Neural cell (in vitro differentiated cells): ENCODE measurements around the gene ZNF281. TPM values are rescaled to one million over a fixed set of nuclear protein-coding genes. Genes with fewer than 3 reads are reported as not detected.

ENCODE experiments used
- H2AFZ ChIP-seq: fragments of 200-600, 300-800 bp; sonication (generic), shearing (Covaris generic); 2 replicates; pipeline ENCODE4 v1.6.0; 2014; ENCODE audit warnings: low read depth, mild to moderate bottlenecking, antibody characterized with exemption, low read length, moderate library complexity
- H3F3A ChIP-seq: fragments of 200-600 bp; shearing (Covaris generic); 2 replicates; pipeline ENCODE4 v1.6.1; 2016; ENCODE audit warnings: mild to moderate bottlenecking, moderate library complexity, mixed read lengths, antibody characterized with exemption, low read length; ENCODE audit not compliant: insufficient read depth, poor library complexity, severe bottlenecking
- H3K27ac ChIP-seq: fragments of 200-600, 300-800 bp; sonication (generic), shearing (Covaris generic); 2 replicates; pipeline ENCODE4 v1.5.1; 2014; ENCODE audit warnings: mild to moderate bottlenecking, low read length, moderate library complexity
- H3K27me3 ChIP-seq: fragments of 300-800, 200-600 bp; sonication (generic), shearing (Covaris generic); 2 replicates; pipeline ENCODE4 v1.6.0; 2014; ENCODE audit warnings: mild to moderate bottlenecking, low read depth, low read length, moderate library complexity; ENCODE audit not compliant: insufficient read depth
- H3K36me3 ChIP-seq: fragments of 300-800, 200-600 bp; sonication (generic), shearing (Covaris generic); 2 replicates; pipeline ENCODE4 v1.5.1; 2014; ENCODE audit warnings: mild to moderate bottlenecking, antibody characterized with exemption, low read length, moderate library complexity; ENCODE audit not compliant: insufficient read depth
- H3K4me2 ChIP-seq: fragments of 300-800, 200-600 bp; sonication (generic), shearing (Covaris generic); 2 replicates; pipeline ENCODE4 v1.6.0; 2014; ENCODE audit warnings: mild to moderate bottlenecking, low read length
- H3K4me3 ChIP-seq: fragments of 300-800, 200-600 bp; sonication (generic), shearing (Covaris generic); 2 replicates; pipeline ENCODE4 v1.5.1; 2014; ENCODE audit warnings: mild to moderate bottlenecking, low read length, moderate library complexity
- H3K79me2 ChIP-seq: fragments of 200-600 bp; shearing (Covaris generic); replicated peaks from 2 replicates; pipeline ENCODE4 v1.6.0; 2014; ENCODE audit warnings: mild to moderate bottlenecking, low read length, moderate library complexity; ENCODE audit not compliant: insufficient read depth
- H3K9ac ChIP-seq: fragments of 300-800, 200-600 bp; sonication (generic), shearing (Covaris generic); 2 replicates; pipeline ENCODE4 v1.6.1; 2016; ENCODE audit warnings: mild to moderate bottlenecking, low read length, mixed read lengths
- H3K9me2 ChIP-seq: fragments of 200-600 bp; shearing (Covaris generic); 2 replicates; pipeline ENCODE4 v1.6.1; 2016; ENCODE audit warnings: mild to moderate bottlenecking, low read length, mixed read lengths; ENCODE audit not compliant: insufficient read depth
- H3K9me3 ChIP-seq: fragments of 200-600, 300-800 bp; sonication (generic), shearing (Covaris generic); 2 replicates; pipeline ENCODE4 v1.6.1; 2016; ENCODE audit warnings: mild to moderate bottlenecking, mixed run types, low read length, moderate library complexity, mixed read lengths
- H4K20me1 ChIP-seq: fragments of 200-600 bp; shearing (Covaris generic); 2 replicates; pipeline ENCODE4 v1.6.1; 2016; ENCODE audit warnings: mild to moderate bottlenecking, mixed run types; ENCODE audit not compliant: insufficient read depth
- EP300 ChIP-seq: fragments of 450-650 bp; conservative IDR thresholded peaks from 2 replicates; pipeline ENCODE4 v1.6.1; 2014; ENCODE audit warnings: antibody characterized with exemption, mild to moderate bottlenecking, moderate library complexity; ENCODE audit not compliant: poor library complexity, severe bottlenecking
- EZH2 ChIP-seq: fragments of 200-600, 300-800 bp; shearing (Covaris generic), sonication (generic); IDR thresholded peaks from 2 replicates; pipeline ENCODE4 v1.6.1; 2014; ENCODE audit warnings: antibody characterized with exemption, low read length, borderline replicate concordance, mild to moderate bottlenecking; ENCODE audit not compliant: insufficient read depth, poor library complexity, severe bottlenecking
- MXI1 ChIP-seq: fragments of 450-650 bp; conservative IDR thresholded peaks from 2 replicates; pipeline ENCODE4 v1.6.1; 2014; ENCODE audit warnings: antibody characterized with exemption, mild to moderate bottlenecking; ENCODE audit not compliant: poor library complexity, severe bottlenecking
- POLR2AphosphoS5 ChIP-seq: IDR thresholded peaks from 2 replicates; pipeline ENCODE4 v1.6.1; 2012
- RAD21 ChIP-seq: fragments of 450-650 bp; conservative IDR thresholded peaks from 2 replicates; pipeline ENCODE4 v1.6.1; 2014; ENCODE audit warnings: antibody characterized with exemption, mild to moderate bottlenecking, moderate library complexity
- SMC3 ChIP-seq: fragments of 450-650 bp; conservative IDR thresholded peaks from 2 replicates; pipeline ENCODE4 v1.6.1; 2014; ENCODE audit warnings: antibody characterized with exemption, mild to moderate bottlenecking, moderate library complexity; ENCODE audit not compliant: poor library complexity
- TAF1 ChIP-seq: IDR thresholded peaks from 2 replicates; pipeline ENCODE4 v1.6.1; 2012; ENCODE audit warnings: low read depth
- polyA plus RNA-seq: library from polyadenylated mRNA; depleted of rRNA; stranded (reverse); fragments of >200 nt; gene quantifications from 2 replicates; pipeline ENCODE4 v1.2.3, GENCODE V29; 2014
- TF ChIP-seq, protein P1 (sequence below): fragments of 450-650 bp; IDR thresholded peaks from 2 replicates; pipeline ENCODE4 v1.5.1; 2014; ENCODE audit warnings: antibody characterized with exemption, mild to moderate bottlenecking, moderate library complexity; ENCODE audit not compliant: poor library complexity, severe bottlenecking
- TF ChIP-seq, protein P2 (sequence below): IDR thresholded peaks from 2 replicates; pipeline ENCODE4 v1.6.1; 2012; ENCODE audit warnings: borderline replicate concordance

ZNF281 gene
- polyA plus RNA-seq, 1 donor from 2014 or later, result 23.9 TPM

DNA sequence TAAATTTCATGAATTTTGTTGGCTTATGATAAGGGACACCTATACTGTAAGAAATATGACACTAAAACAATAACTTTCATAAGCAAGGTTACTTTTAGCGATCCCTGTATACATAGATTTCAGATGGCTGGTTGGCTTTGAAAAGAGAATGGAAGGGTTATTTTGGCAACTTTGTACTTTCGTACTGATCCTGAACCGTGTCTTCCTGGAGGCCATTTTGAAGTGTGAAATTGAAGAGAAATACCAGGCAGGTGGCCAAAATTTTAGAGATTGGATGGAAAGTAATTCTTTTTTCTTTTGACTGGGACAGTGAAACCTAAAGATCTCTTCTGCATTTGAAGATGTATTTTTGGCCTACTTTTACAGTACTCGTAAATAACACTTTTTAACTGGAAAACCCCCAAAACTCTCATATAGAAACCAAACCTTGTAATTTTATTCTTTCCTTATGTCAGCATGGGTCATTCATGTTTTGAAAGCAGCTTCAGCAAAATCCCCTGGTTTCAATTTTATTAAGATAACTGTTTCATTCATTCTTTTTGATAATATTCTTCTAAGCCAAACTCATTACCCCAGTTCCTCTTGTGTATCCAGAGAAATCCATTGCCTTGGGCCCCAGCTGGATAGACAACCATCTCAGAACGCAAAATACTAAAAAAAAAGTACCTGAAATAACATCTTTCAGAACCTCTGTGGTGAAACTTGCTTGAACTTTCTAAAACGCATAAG, 38.4 kb upstream of the ZNF281 start:
- H3K4me2 ChIP-seq, result no peak overlapping the region
- no peaks in the 10 kb centered on the region for H3K27me3 ChIP-seq
- no peak overlapping the region for H3K27ac ChIP-seq
- H4K20me1 ChIP-seq, result no peaks in the 10 kb centered on the region
- H3K9me3 ChIP-seq, result no peaks in the 10 kb centered on the region
- no peak overlapping the region for H2AFZ ChIP-seq
- no peaks in the 10 kb centered on the region for H3K36me3 ChIP-seq
- H3K9me2 ChIP-seq, result no peaks in the 10 kb centered on the region
- no peaks in the 10 kb centered on the region for H3K79me2 ChIP-seq
- no peaks in the 10 kb centered on the region for H3F3A ChIP-seq
- H3K9ac ChIP-seq, result no peak overlapping the region
- no peak for TF ChIP-seq RAD21
- TF ChIP-seq, protein P1, sequence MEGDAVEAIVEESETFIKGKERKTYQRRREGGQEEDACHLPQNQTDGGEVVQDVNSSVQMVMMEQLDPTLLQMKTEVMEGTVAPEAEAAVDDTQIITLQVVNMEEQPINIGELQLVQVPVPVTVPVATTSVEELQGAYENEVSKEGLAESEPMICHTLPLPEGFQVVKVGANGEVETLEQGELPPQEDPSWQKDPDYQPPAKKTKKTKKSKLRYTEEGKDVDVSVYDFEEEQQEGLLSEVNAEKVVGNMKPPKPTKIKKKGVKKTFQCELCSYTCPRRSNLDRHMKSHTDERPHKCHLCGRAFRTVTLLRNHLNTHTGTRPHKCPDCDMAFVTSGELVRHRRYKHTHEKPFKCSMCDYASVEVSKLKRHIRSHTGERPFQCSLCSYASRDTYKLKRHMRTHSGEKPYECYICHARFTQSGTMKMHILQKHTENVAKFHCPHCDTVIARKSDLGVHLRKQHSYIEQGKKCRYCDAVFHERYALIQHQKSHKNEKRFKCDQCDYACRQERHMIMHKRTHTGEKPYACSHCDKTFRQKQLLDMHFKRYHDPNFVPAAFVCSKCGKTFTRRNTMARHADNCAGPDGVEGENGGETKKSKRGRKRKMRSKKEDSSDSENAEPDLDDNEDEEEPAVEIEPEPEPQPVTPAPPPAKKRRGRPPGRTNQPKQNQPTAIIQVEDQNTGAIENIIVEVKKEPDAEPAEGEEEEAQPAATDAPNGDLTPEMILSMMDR, result no peak
- TF ChIP-seq POLR2AphosphoS5, result no peak
- no peak for TF ChIP-seq TAF1
- TF ChIP-seq MXI1, result no peak
- TF ChIP-seq EZH2, result no peak
- TF ChIP-seq, protein P2, sequence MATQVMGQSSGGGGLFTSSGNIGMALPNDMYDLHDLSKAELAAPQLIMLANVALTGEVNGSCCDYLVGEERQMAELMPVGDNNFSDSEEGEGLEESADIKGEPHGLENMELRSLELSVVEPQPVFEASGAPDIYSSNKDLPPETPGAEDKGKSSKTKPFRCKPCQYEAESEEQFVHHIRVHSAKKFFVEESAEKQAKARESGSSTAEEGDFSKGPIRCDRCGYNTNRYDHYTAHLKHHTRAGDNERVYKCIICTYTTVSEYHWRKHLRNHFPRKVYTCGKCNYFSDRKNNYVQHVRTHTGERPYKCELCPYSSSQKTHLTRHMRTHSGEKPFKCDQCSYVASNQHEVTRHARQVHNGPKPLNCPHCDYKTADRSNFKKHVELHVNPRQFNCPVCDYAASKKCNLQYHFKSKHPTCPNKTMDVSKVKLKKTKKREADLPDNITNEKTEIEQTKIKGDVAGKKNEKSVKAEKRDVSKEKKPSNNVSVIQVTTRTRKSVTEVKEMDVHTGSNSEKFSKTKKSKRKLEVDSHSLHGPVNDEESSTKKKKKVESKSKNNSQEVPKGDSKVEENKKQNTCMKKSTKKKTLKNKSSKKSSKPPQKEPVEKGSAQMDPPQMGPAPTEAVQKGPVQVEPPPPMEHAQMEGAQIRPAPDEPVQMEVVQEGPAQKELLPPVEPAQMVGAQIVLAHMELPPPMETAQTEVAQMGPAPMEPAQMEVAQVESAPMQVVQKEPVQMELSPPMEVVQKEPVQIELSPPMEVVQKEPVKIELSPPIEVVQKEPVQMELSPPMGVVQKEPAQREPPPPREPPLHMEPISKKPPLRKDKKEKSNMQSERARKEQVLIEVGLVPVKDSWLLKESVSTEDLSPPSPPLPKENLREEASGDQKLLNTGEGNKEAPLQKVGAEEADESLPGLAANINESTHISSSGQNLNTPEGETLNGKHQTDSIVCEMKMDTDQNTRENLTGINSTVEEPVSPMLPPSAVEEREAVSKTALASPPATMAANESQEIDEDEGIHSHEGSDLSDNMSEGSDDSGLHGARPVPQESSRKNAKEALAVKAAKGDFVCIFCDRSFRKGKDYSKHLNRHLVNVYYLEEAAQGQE, result no peak
- no peak overlapping the region for H3K4me3 ChIP-seq

DNA sequence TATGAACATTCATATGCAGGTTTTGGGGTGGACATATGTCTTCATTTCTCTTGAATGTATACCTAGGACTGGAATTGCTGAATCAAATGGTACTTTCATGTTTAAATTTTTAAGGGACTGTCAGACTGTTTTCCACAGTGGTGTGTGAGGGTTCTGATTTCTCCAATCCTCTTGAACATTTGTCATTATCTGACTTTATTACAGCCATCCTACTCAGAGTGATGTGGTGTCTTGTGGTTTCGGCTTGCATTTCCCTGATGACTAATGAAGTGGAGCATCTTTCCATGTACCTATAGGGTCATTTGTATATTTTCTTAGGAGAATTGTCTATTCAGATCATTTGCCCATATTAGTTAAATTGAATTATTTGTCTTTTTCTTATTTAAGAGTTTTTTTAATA, 35.4 kb upstream of the ZNF281 start:
- Histone ChIP-seq H3K9me3 (no peaks in the 10 kb centered on the region), H3K79me2 (no peaks in the 10 kb centered on the region), H3K4me3 (no peak overlapping the region), H3K4me2 (no peak overlapping the region), H3K9ac (no peak overlapping the region), H3K27ac (no peak overlapping the region), H3F3A (no peaks in the 10 kb centered on the region), H3K27me3 (no peaks in the 10 kb centered on the region), H2AFZ (no peak overlapping the region), H4K20me1 (no peaks in the 10 kb centered on the region), H3K36me3 (no peaks in the 10 kb centered on the region), H3K9me2 (no peaks in the 10 kb centered on the region)
- no peak for TF ChIP-seq MXI1
- TF ChIP-seq, protein P1, result no peak
- TF ChIP-seq EZH2, result no peak
- TF ChIP-seq RAD21, result no peak
- TF ChIP-seq, protein P2, result no peak
- no peak for TF ChIP-seq EP300
- no peak for TF ChIP-seq POLR2AphosphoS5
- TF ChIP-seq TAF1, result no peak
- TF ChIP-seq SMC3, result no peak
